GM19025 (cell line): ENCODE results near the gene DEK.
"Not testable (repeated sequence)": the region's sequence is repeated elsewhere in the genome, so short reads cannot be mapped to it uniquely, and the experiment has no call there.

Experiments used
- ATAC-seq: cut with Tn5 transposase; IDR thresholded peaks from one replicate; pipeline ENCODE4 v1.9.1; 2021; ENCODE audit warnings: mild to moderate bottlenecking, low read depth, moderate library complexity; ENCODE audit not compliant: unreplicated experiment

The DEK gene

GRCh38 chr6:18264219-18264922 lies at the start of gene DEK:
DEK (minus strand) TSS chr6:18264530; CDS start chr6:18263987, 543 bp downstream.
- peak; percentile 39 for ATAC-seq

DNA sequence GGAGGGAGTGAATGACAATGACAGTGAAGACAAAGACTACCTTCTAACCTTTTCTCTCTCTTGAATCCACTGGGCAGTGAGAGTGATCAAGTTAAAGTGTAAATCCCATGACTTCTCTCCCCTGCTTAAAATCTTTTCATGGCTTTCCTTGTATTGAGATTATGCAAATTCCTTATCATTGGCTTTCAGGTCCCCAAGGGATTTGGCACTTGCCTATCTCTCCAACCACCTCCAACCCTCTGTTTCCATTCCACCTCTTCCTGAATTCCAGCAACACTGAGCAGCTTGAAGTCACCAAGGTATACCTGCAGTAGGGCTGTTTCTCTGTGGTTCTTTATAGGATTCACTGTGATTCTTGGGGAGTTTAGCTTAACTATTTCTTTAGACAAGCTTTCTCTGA lies 48.0 kb upstream of the DEK start:
- ATAC-seq: no peak

DNA sequence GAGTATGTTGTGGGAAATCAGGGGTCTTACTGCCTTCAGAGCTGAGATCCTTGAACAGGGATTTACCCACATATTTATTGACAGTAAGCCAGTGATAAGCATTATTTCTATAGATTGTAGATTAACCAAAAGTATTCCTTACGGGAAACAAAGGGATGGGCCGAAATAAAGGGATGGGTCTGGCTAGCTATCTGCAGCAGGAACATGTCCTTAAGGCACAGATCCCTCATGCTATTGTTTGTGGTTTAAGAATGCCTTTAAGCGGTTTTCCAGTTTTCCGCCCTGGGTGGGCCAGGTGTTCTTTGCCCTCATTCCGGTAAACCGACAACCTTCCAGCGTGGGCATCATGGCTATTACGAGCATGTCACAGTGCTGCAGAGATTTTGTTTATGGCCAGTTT lies 45.7 kb upstream of the DEK start:
- ATAC-seq: not testable (repeated sequence)

- no peak for ATAC-seq
Measured at GRCh38 chr6:18309046-18309445, 44.7 kb upstream of the DEK start.

GRCh38 chr6:18308070-18308735 lies 43.9 kb upstream of the DEK start:
- ATAC-seq: no peak

DNA sequence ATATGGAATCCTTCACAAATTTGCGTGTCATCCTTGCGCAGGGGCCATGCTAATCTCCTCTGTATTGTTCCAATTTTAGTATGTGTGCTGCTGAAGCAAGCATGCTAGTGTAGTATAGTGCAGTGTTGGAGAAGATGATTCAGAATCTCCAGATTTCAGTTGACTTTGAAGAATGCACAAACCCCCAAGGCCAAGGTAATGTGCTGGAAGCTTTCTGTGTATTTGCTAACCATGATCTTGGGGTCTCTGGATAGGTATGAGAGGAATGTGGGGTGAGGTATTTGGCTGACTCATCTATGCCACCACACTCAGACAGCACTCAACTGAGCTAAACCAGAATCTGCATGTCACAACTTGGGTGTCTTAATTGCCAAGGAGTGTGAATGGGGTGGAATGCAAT lies 42.6 kb upstream of the DEK start:
- ATAC-seq: no peak

DNA sequence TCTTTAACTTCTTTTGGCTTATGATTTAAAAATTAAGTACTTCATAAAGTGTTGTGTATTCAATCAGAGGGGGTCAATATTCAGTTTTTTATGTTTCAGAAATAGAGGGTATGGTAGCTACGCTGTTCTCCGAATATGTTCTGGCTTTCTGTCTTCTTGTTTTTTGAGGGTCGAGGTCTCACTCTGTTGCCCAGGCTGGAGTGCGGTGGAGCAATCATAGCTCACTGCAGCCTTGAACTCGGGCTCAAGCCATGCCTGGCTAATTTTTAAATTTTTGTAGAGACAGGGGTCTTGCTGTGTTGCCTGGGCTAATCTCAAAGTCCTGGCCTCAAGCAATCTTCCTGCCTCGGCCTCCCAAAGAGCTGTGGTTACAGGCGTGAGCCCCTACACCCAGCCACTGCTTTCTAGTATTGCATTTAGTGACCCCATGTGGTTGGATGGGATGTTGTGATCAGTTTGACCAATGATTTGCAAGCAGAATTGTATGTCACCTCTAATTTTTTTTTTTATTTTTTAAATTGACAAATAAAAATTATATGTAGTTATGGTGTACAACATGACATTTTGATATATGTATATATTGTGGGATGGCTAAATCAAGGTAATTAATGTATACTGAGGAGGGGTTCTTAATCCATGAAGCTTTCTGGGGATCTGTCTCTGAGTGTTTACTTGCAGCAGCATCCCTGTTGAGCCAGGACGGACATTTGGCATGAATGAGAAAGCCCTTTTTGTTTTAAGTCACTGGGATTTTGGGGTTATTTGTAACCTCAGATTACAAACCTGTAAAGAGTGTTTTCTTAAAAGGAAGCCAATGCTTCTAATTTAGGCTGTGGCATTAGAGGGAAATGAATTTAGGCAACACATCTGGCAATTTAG lies 38.5 kb upstream of the DEK start:
- ATAC-seq: no peak

- no peak for ATAC-seq
Measured at GRCh38 chr6:18293076-18293904, 29.0 kb upstream of the DEK start.

DNA sequence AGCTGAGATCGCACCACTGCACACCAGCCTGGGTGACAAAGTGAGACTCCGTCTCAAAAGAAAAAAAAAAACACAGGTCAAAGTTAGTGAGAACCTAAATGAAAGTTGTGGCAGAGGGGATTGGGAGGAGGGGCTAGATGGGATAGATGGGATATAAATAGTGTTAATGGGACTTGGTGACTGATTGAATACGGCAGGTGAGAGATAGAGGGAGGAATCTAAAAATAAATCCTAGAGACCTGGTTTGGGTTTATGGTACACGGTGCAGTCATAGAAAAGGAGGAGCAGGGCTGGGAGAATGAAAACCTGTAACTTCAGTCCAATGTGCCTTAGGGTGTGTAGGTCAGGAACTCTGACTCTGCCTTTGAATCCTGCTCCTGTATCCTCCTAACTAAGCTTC lies 25.0 kb upstream of the DEK start:
- no peak for ATAC-seq

GRCh38 chr6:18284261-18284660 lies 19.9 kb upstream of the DEK start:
- no peak for ATAC-seq

DNA sequence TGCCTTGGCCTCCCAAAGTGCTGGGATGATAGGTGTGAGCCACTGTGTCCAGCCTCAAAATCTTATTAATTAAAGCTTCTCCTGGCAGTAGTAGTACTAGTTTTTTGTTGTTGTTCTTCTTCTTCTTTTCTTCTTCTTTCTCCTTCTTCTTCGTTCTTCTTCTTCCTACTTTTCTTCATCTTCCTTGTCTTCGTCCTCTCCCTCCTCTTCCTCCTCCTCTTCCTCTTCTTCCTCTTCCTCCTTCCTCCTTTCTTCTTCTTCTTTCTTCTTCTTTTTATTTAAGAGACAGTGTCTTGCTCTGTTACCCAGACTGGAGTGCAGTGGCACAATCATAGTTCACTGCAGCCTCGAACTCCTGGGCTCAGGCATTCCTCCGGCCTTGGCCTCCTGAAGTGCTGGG lies 17.2 kb upstream of the DEK start:
- no peak for ATAC-seq

- no peak for ATAC-seq
Measured at GRCh38 chr6:18280084-18280483, 15.8 kb upstream of the DEK start.

- ATAC-seq: no peak
Measured at GRCh38 chr6:18279422-18279821, 15.1 kb upstream of the DEK start.

GRCh38 chr6:18277237-18278006 lies 13.1 kb upstream of the DEK start:
- no peak for ATAC-seq

DNA sequence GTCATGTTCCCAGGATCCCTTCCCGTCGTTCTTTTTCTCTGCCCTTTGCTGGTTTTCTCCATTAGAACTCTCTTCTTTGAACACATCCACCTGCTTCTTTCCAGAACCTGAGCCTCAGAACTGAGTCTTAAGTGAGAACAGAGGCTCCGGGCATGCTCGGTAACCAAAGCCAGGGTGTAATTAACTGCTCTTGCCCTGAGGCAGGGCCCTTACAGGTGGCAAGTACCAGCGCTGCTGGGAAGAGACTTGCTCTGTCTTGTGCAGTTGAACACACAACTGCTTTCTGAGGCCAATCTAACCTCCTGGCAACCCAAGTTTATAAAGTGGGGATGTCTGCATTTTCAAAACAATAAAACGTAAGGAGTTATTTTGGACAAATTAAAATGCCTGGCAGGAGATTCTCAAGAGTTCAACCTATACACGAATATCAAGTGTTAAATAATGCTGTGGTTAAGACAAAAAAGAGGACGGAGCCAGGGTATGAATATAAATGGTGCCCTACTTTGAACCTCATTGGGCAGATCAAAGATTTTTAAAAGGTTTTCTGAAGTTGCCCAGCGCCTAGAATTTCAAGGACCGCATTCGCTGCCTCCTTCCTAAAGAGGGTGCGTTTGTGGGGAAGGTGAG lies 12.4 kb upstream of the DEK start:
- no peak for ATAC-seq

GRCh38 chr6:18270216-18270615 lies 5.9 kb upstream of the DEK start:
- ATAC-seq: no peak

DNA sequence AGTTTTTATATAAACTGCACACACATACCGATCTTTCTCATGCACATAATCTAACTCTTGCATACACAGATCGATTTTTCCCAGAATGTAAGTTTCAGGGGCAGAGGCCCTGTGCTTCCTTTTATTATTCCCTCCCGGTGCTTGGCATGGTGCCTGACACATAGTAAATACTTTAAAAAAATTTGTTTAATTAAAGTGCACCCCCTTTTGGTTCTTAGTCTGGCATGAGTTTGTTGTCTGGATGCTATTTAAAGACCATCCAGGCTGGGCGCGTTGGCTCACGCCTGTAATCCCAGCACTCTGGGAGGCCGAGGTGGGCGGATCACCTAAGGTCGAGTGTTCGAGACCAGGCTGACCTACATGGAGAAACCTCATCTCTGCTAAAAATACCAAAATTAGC lies 5.4 kb upstream of the DEK start:
- no peak for ATAC-seq

GRCh38 chr6:18269253-18269652 lies 4.9 kb upstream of the DEK start:
- no peak for ATAC-seq

DNA sequence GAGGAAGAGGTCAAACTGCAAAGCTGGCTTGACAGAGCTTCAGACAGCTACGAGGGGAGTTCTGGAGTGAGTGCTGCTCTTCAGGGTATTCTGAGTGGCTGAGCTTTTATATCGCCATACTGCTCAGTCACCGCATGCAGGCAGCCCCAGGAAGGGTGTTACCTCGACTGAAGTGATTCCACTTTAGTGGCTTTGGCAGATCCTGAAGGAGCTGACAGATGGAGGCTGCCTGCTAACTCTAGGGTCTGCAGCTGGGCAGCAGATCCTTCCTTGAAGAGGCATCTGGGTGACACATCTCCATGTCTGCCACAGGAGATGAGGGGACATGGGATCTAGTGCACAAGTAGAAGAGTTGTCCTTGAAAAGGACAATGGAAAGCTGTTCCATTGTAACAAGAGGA lies 3.7 kb upstream of the DEK start:
- no peak for ATAC-seq
